HUES48 (cell line): ENCODE measurements around the gene CXADR.
"Not testable (repeated sequence)": the region's sequence is repeated elsewhere in the genome, so short reads cannot be mapped to it uniquely, and the experiment has no call there.

Source experiments
- H3K27ac ChIP-seq: one replicate; pipeline ENCODE4 v1.7.0; 2013; ENCODE audit warnings: low read depth, low read length, inconsistent platforms
- H3K27me3 ChIP-seq: 2 replicates; pipeline ENCODE4 v1.6.1; 2013; ENCODE audit warnings: mild to moderate bottlenecking, low read length; ENCODE audit not compliant: control insufficient read depth, insufficient read depth
- H3K36me3 ChIP-seq: 2 replicates; pipeline ENCODE4 v1.6.1; 2013; ENCODE audit warnings: low read length; ENCODE audit not compliant: control insufficient read depth, insufficient read depth
- H3K4me1 ChIP-seq: 2 replicates; pipeline ENCODE4 v1.6.1; 2013; ENCODE audit warnings: mild to moderate bottlenecking, low read length; ENCODE audit not compliant: control insufficient read depth, insufficient read depth
- H3K4me3 ChIP-seq: 2 replicates; pipeline ENCODE4 v1.5.1; 2013; ENCODE audit warnings: mild to moderate bottlenecking, low read depth, low read length
- H3K9ac ChIP-seq: 2 replicates; pipeline ENCODE4 v1.6.1; 2013; ENCODE audit warnings: mild to moderate bottlenecking, low read depth, low read length, moderate library complexity
- H3K9me3 ChIP-seq: 2 replicates; pipeline ENCODE4 v1.6.1; 2013; ENCODE audit warnings: low read length; ENCODE audit not compliant: control insufficient read depth, insufficient read depth

Gene CXADR

GRCh38 chr21:17512253-17513213 lies at the start of gene CXADR:
CXADR (plus strand) TSS chr21:17513043; CDS start chr21:17513130, 87 bp downstream.
- H3K27me3 ChIP-seq, result no peaks in the 10 kb centered on the region; the same call in 1 of the 2 replicates
- peak within 1 kb of the TSS; percentile 95 for H3K9ac ChIP-seq
- peak within 1 kb of the TSS; percentile 87 for H3K4me3 ChIP-seq
- peaks cover 31% of the 10 kb centered on the region for H3K4me1 ChIP-seq
- H3K27ac ChIP-seq, result peak within 1 kb of the TSS; percentile 97
- H3K36me3 ChIP-seq, result peaks cover 15% of the 10 kb centered on the region; the same call in 1 of the 2 replicates
- H3K9me3 ChIP-seq, result no peaks in the 10 kb centered on the region

- H3K4me1 ChIP-seq, result peaks cover 13% of the 10 kb centered on the region
Measured at GRCh38 chr21:17466166-17466565, 46.7 kb upstream of the CXADR start.

GRCh38 chr21:17467392-17467791 lies 45.5 kb upstream of the CXADR start:
- no peaks in the 10 kb centered on the region for H3K27me3 ChIP-seq
- no peaks in the 10 kb centered on the region for H3K9me3 ChIP-seq
- peaks cover 13% of the 10 kb centered on the region for H3K4me1 ChIP-seq
- no peak overlapping the region for H3K9ac ChIP-seq
- H3K27ac ChIP-seq, result peak overlapping the region; percentile 65
- peak overlapping the region; percentile 59 for H3K4me3 ChIP-seq
- no peaks in the 10 kb centered on the region for H3K36me3 ChIP-seq

More at GRCh38 chr21:17466166-17466565, 46.7 kb upstream of the CXADR start:
- Histone ChIP-seq H3K36me3 (no peaks in the 10 kb centered on the region), H3K9me3 (no peaks in the 10 kb centered on the region), H3K27ac (no peak overlapping the region), H3K9ac (no peak overlapping the region), H3K4me3 (no peak overlapping the region), H3K27me3 (no peaks in the 10 kb centered on the region)

- Histone ChIP-seq H3K9me3 (no peaks in the 10 kb centered on the region), H3K4me3 (peak overlapping the region; percentile 59), H3K4me1 (peaks cover 13% of the 10 kb centered on the region), H3K27ac (peak overlapping the region; percentile 65), H3K9ac (no peak overlapping the region), H3K36me3 (no peaks in the 10 kb centered on the region), H3K27me3 (no peaks in the 10 kb centered on the region)
Measured at GRCh38 chr21:17467829-17468228, 45.0 kb upstream of the CXADR start.

GRCh38 chr21:17468698-17469097 lies 44.1 kb upstream of the CXADR start:
- Histone ChIP-seq H3K9ac (no peak overlapping the region), H3K27me3 (no peaks in the 10 kb centered on the region), H3K4me1 (peaks cover 13% of the 10 kb centered on the region), H3K9me3 (no peaks in the 10 kb centered on the region), H3K27ac (no peak overlapping the region), H3K36me3 (no peaks in the 10 kb centered on the region), H3K4me3 (no peak overlapping the region)

GRCh38 chr21:17469727-17470126 lies 43.1 kb upstream of the CXADR start:
- peaks cover 13% of the 10 kb centered on the region for H3K4me1 ChIP-seq
- H3K9ac ChIP-seq, result no peak overlapping the region
- H3K27ac ChIP-seq, result no peak overlapping the region

GRCh38 chr21:17472182-17472581 lies 40.7 kb upstream of the CXADR start:
- Histone ChIP-seq H3K27me3 (no peaks in the 10 kb centered on the region), H3K4me1 (peaks cover 10% of the 10 kb centered on the region), H3K9ac (no peak overlapping the region), H3K27ac (no peak overlapping the region), H3K4me3 (no peak overlapping the region), H3K9me3 (no peaks in the 10 kb centered on the region), H3K36me3 (no peaks in the 10 kb centered on the region)

More at GRCh38 chr21:17469727-17470126, 43.1 kb upstream of the CXADR start:
- H3K27me3 ChIP-seq, result no peaks in the 10 kb centered on the region
- H3K9me3 ChIP-seq, result no peaks in the 10 kb centered on the region
- H3K4me3 ChIP-seq, result no peak overlapping the region
- H3K36me3 ChIP-seq, result no peaks in the 10 kb centered on the region

- Histone ChIP-seq H3K9ac (no peak overlapping the region), H3K36me3 (no peaks in the 10 kb centered on the region), H3K27ac (no peak overlapping the region), H3K9me3 (no peaks in the 10 kb centered on the region), H3K4me3 (no peak overlapping the region), H3K4me1 (peaks cover 5% of the 10 kb centered on the region), H3K27me3 (no peaks in the 10 kb centered on the region)
Measured at GRCh38 chr21:17472592-17473271, 40.1 kb upstream of the CXADR start.

GRCh38 chr21:17476006-17476405 lies 36.8 kb upstream of the CXADR start:
- Histone ChIP-seq H3K27me3 (no peaks in the 10 kb centered on the region), H3K9me3 (no peaks in the 10 kb centered on the region), H3K27ac (no peak overlapping the region), H3K4me1 (no peaks in the 10 kb centered on the region), H3K4me3 (no peak overlapping the region), H3K36me3 (no peaks in the 10 kb centered on the region), H3K9ac (no peak overlapping the region)

- H3K4me1 ChIP-seq, H3K27me3 ChIP-seq, H3K4me3 ChIP-seq, H3K9me3 ChIP-seq, H3K9ac ChIP-seq, H3K27ac ChIP-seq, H3K36me3 ChIP-seq: not testable (repeated sequence)
Measured at GRCh38 chr21:17478156-17478555, 34.7 kb upstream of the CXADR start.

- H3K9ac ChIP-seq, result no peak overlapping the region
- no peaks in the 10 kb centered on the region for H3K27me3 ChIP-seq
- H3K4me3 ChIP-seq, result no peak overlapping the region
Measured at GRCh38 chr21:17479606-17480005, 33.2 kb upstream of the CXADR start.

More at GRCh38 chr21:17479606-17480005, 33.2 kb upstream of the CXADR start:
- Histone ChIP-seq H3K27ac (no peak overlapping the region), H3K4me1 (no peaks in the 10 kb centered on the region), H3K9me3 (no peaks in the 10 kb centered on the region), H3K36me3 (no peaks in the 10 kb centered on the region)
